ENCODE results near the gene SIX1. TPM values are rescaled to one million over a fixed set of nuclear protein-coding genes. Genes with fewer than 3 reads are reported as not detected.

SIX1 gene
- total RNA-seq, 6 donors from 2014 or later = 0.17 to 8.9 (median 1.8) TPM

DNA sequence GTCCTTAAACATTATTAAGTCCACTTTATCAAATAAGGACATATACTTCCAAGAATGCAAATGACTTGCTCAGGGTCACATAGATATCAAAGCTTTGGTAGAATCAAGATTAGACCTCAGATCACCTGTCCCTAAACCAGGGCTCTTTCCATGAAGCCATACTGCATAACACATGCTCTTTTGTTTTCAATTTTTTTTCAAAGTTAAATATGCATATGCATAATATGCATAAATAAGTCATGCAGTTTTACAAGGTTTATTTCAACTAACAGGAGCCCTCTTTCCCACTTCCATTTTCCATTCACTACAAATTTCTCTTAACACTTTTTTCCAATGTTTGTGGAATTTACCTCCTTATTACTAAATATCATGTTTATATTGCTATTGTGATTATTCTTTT is 53.1 kb downstream of the SIX1 start:
- no peaks in the 10 kb centered on the region for H3K9me3 ChIP-seq
- H3K27me3 ChIP-seq = no peaks in the 10 kb centered on the region
- H3K36me3 ChIP-seq = no peaks in the 10 kb centered on the region
- ATAC-seq (ENCODE audit: low FRiP score in 2 of 2) (no peak), DNase-seq (no peak)
- no peak overlapping the region for H3K4me3 ChIP-seq
- H3K27ac ChIP-seq = no peak overlapping the region
- TF ChIP-seq EP300 (IDR thresholded peaks at IDR 0.05) (no peak), POLR2AphosphoS5 (IDR thresholded peaks at IDR 0.05) (no peak), POLR2A (IDR thresholded peaks at IDR 0.05) (no peak)
- TF ChIP-seq, protein P1, sequence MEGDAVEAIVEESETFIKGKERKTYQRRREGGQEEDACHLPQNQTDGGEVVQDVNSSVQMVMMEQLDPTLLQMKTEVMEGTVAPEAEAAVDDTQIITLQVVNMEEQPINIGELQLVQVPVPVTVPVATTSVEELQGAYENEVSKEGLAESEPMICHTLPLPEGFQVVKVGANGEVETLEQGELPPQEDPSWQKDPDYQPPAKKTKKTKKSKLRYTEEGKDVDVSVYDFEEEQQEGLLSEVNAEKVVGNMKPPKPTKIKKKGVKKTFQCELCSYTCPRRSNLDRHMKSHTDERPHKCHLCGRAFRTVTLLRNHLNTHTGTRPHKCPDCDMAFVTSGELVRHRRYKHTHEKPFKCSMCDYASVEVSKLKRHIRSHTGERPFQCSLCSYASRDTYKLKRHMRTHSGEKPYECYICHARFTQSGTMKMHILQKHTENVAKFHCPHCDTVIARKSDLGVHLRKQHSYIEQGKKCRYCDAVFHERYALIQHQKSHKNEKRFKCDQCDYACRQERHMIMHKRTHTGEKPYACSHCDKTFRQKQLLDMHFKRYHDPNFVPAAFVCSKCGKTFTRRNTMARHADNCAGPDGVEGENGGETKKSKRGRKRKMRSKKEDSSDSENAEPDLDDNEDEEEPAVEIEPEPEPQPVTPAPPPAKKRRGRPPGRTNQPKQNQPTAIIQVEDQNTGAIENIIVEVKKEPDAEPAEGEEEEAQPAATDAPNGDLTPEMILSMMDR (IDR thresholded peaks at IDR 0.05) = no peak
- no peaks in the 10 kb centered on the region for H3K4me1 ChIP-seq

DNA sequence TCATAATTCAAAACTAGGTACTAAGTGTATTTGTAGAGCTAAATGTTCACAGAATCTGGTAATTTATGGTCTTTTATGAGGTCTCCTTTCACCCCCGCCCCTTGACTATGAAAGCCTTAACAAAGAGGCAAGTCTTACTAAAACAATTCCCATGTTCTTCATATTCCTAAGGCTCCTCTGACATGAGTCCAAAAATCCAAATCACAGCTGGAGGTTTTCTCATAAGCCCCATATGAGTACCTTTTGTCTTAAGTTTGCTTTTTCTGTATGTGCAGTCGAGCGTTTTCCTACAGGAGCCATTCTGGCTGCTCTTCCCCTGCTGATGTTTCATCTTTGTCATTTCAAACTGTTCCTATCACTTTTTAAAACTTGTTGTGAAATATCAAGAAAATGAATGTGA is 55.2 kb downstream of the SIX1 start:
- H3K4me3 ChIP-seq = no peak overlapping the region
- peaks cover 0 to 3% (median 0%) of the 10 kb centered on the region in 4 donors for H3K4me1 ChIP-seq
- H3K27me3 ChIP-seq = no peaks in the 10 kb centered on the region
- TF ChIP-seq POLR2AphosphoS5 (IDR thresholded peaks at IDR 0.05) = no peak
- no peak for TF ChIP-seq EP300 (IDR thresholded peaks at IDR 0.05)
- TF ChIP-seq POLR2A (IDR thresholded peaks at IDR 0.05) = no peak
- TF ChIP-seq, protein P1 (IDR thresholded peaks at IDR 0.05) = no peak
- no peak overlapping the region for H3K27ac ChIP-seq
- no peaks in the 10 kb centered on the region for H3K9me3 ChIP-seq
- DNase-seq (no peak), ATAC-seq (ENCODE audit: low FRiP score in 2 of 2) (no peak)
- no peaks in the 10 kb centered on the region for H3K36me3 ChIP-seq
- 88 to 95% methylated on average over 3 of the region's 3 CpGs for WGBS, 2 donors

Other genes starting within 250 kb of the SIX1 start
- 1 to 10 TPM in 1 of 6 donors, not detected in 5; 2.1 TPM for gene C14orf39, start 163.4 kb downstream of the SIX1 start, total RNA-seq
- not detected for gene SIX6, start 140.3 kb downstream of the SIX1 start, total RNA-seq
- 1 to 10 TPM in 5 of 6 donors, under 1 TPM in 1; 0.55 to 8.3 (median 1.8) TPM for gene SIX4, start 74.9 kb upstream of the SIX1 start, total RNA-seq
- 10 to 100 TPM; 15.3 to 66.0 (median 19.9) TPM for gene MNAT1, start 85.3 kb upstream of the SIX1 start, total RNA-seq